Smooth muscle cell (in vitro differentiated cells): Measurements from ENCODE around the gene FAM120B. TPM values are rescaled to one million over a fixed set of nuclear protein-coding genes. Genes with fewer than 3 reads are reported as not detected.

Experiments
- DNase-seq: peaks from one replicate; lab custom pipeline; 2025; ENCODE audit not compliant: unreplicated experiment; lab: John Stamatoyannopoulos, UW
- H2AFZ ChIP-seq: fragments of 200-600 bp; sonication (generic); 2 replicates; pipeline ENCODE4 v1.6.0; 2016; ENCODE audit warnings: antibody characterized with exemption, low read depth, mild to moderate bottlenecking
- H3F3A ChIP-seq: fragments of 200-600 bp; sonication (generic); 2 replicates; pipeline ENCODE4 v1.6.0; 2017; ENCODE audit warnings: antibody characterized with exemption, low read depth
- H3K27ac ChIP-seq: fragments of 200-600 bp; sonication (generic); 2 replicates; pipeline ENCODE4 v1.5.1; 2016; ENCODE audit warnings: low read depth, mild to moderate bottlenecking
- H3K27me3 ChIP-seq: fragments of 200-600 bp; sonication (generic); 2 replicates; pipeline ENCODE4 v1.6.1; 2016; ENCODE audit warnings: low read depth, mild to moderate bottlenecking
- H3K36me3 ChIP-seq: fragments of 200-600 bp; sonication (generic); 2 replicates; pipeline ENCODE4 v1.5.1; 2016; ENCODE audit warnings: low read depth
- H3K4me1 ChIP-seq: fragments of 200-600 bp; sonication (generic); 2 replicates; pipeline ENCODE4 v1.5.1; 2016; ENCODE audit warnings: low read depth
- H3K4me2 ChIP-seq: fragments of 200-600 bp; sonication (generic); 2 replicates; pipeline ENCODE4 v1.6.0; 2016; ENCODE audit warnings: mild to moderate bottlenecking
- H3K4me3 ChIP-seq: fragments of 200-600 bp; sonication (generic); 2 replicates; pipeline ENCODE4 v1.5.1; 2016; ENCODE audit warnings: mild to moderate bottlenecking
- H3K79me2 ChIP-seq: fragments of 200-600 bp; sonication (generic); 2 replicates; pipeline ENCODE4 v1.6.0; 2016; ENCODE audit warnings: low read depth, mild to moderate bottlenecking
- H3K9ac ChIP-seq: fragments of 200-600 bp; sonication (generic); 2 replicates; pipeline ENCODE4 v1.6.0; 2016; ENCODE audit warnings: low read depth
- H3K9me3 ChIP-seq: fragments of 200-600 bp; sonication (generic); replicated peaks from 2 replicates; pipeline ENCODE4 v1.5.1; 2016; ENCODE audit warnings: low read depth
- H4K20me1 ChIP-seq: fragments of 200-600 bp; sonication (generic); 2 replicates; pipeline ENCODE4 v1.6.0; 2016; ENCODE audit warnings: low read depth
- WGBS: methylation state at CpG from one replicate; pipeline ENCODE4 v1.1.7; 2016; ENCODE audit warnings: low lambda C conversion rate; 5-methylcytosine and 5-hydroxymethylcytosine counted together
- polyA plus RNA-seq: library from polyadenylated mRNA; unstranded; fragments of >200 nt; fragmentation: Nextera tagmentation; extraction: Ambion mirVana; gene quantifications from 2 replicates; pipeline ENCODE4 v1.2.1, GENCODE V29; 2016
- total RNA-seq: library from RNA; depleted of rRNA; stranded (reverse); fragments of >200 nt; gene quantifications from 2 replicates; pipeline ENCODE4 v1.2.3, GENCODE V29; 2014
- TF ChIP-seq, protein P1 (sequence below): fragments of 200-600 bp; sonication (generic); IDR thresholded peaks from 2 replicates; pipeline ENCODE4 v1.5.1; 2017; ENCODE audit warnings: borderline replicate concordance, mild to moderate bottlenecking, antibody characterized with exemption; ENCODE audit not compliant: insufficient read depth, poor library complexity, severe bottlenecking

The FAM120B gene
- total and polyA plus RNA-seq, 2 experiments from 2014 or later = 17.8 to 26.3 TPM

GRCh38 chr6:170296746-170297575, 9.6 kb upstream of the FAM120B start:
- no peak for DNase-seq
- 4% methylated on average over 67 of the region's 67 CpGs for WGBS
- Histone ChIP-seq H3F3A (no peaks in the 10 kb centered on the region), H3K4me2 (peak overlapping the region; percentile 97), H4K20me1 (no peaks in the 10 kb centered on the region), H3K79me2 (no peaks in the 10 kb centered on the region), H3K4me3 (no peak overlapping the region), H3K9ac (no peak overlapping the region), H3K9me3 (no peaks in the 10 kb centered on the region), H3K4me1 (peaks cover 57% of the 10 kb centered on the region), H2AFZ (no peak overlapping the region), H3K27ac (no peak overlapping the region), H3K36me3 (no peaks in the 10 kb centered on the region), H3K27me3 (peaks cover 86% of the 10 kb centered on the region)
- TF ChIP-seq, protein P1, sequence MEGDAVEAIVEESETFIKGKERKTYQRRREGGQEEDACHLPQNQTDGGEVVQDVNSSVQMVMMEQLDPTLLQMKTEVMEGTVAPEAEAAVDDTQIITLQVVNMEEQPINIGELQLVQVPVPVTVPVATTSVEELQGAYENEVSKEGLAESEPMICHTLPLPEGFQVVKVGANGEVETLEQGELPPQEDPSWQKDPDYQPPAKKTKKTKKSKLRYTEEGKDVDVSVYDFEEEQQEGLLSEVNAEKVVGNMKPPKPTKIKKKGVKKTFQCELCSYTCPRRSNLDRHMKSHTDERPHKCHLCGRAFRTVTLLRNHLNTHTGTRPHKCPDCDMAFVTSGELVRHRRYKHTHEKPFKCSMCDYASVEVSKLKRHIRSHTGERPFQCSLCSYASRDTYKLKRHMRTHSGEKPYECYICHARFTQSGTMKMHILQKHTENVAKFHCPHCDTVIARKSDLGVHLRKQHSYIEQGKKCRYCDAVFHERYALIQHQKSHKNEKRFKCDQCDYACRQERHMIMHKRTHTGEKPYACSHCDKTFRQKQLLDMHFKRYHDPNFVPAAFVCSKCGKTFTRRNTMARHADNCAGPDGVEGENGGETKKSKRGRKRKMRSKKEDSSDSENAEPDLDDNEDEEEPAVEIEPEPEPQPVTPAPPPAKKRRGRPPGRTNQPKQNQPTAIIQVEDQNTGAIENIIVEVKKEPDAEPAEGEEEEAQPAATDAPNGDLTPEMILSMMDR = no peak

GRCh38 chr6:170297576-170298330, 8.8 kb upstream of the FAM120B start:
- H3K79me2 ChIP-seq = no peaks in the 10 kb centered on the region
- H4K20me1 ChIP-seq = no peaks in the 10 kb centered on the region
- H2AFZ ChIP-seq = no peak overlapping the region
- H3K27ac ChIP-seq = no peak overlapping the region
- H3K9ac ChIP-seq = no peak overlapping the region
- no peaks in the 10 kb centered on the region for H3F3A ChIP-seq
- TF ChIP-seq, protein P1 = no peak
- H3K36me3 ChIP-seq = no peaks in the 10 kb centered on the region
- no peak overlapping the region for H3K4me2 ChIP-seq
- H3K4me1 ChIP-seq = peaks cover 49% of the 10 kb centered on the region
- H3K4me3 ChIP-seq = no peak overlapping the region
- WGBS = 18% methylated on average over 11 of the region's 11 CpGs
- peaks cover 78% of the 10 kb centered on the region for H3K27me3 ChIP-seq
- H3K9me3 ChIP-seq = no peaks in the 10 kb centered on the region
- DNase-seq = no peak

DNA sequence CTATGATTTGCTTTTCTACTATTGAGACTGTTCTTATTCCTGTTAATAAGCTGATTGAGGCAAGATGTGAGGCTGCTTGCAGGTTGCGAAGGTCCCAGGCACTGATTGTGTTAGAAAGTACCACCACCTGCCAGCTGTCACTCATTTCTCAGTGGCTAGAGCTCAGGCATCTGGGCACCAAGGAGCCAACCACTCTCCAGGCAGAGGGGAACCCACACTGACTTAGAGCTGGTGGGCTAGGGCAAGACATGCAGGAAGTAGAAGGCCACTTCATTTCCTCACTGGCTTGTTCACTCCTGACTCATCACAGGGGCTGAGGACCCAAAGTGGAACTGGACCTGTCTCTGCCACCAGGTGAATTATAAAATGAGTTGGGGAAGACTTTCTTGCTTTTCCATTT, 7.9 kb upstream of the FAM120B start:
- Histone ChIP-seq H3K4me1 (peaks cover 42% of the 10 kb centered on the region), H3K36me3 (no peaks in the 10 kb centered on the region), H3K4me2 (no peak overlapping the region), H2AFZ (no peak overlapping the region), H3K9ac (no peak overlapping the region), H3K4me3 (no peak overlapping the region), H3F3A (no peaks in the 10 kb centered on the region), H3K79me2 (no peaks in the 10 kb centered on the region), H3K9me3 (no peaks in the 10 kb centered on the region), H3K27me3 (peaks cover 68% of the 10 kb centered on the region), H4K20me1 (no peaks in the 10 kb centered on the region), H3K27ac (no peak overlapping the region)
- TF ChIP-seq, protein P1 = no peak
- DNase-seq = no peak
- WGBS = 100% methylated on average over 1 of the region's 1 CpG
